Trophoblast cell (in vitro differentiated cells and primary cell): Measurements from ENCODE around the gene SFXN4.

Experiments
- DNase-seq, 2 donors: peaks; one replicate each; pipeline ENCODE4 v3.0.0-alpha.2; 2016
- H2AFZ ChIP-seq: 2 replicates; pipeline ENCODE4 v1.6.1; 2013; ENCODE audit warnings: low read length, moderate library complexity, mild to moderate bottlenecking; ENCODE audit not compliant: insufficient read depth, poor library complexity
- H2AK5ac ChIP-seq: 2 replicates; pipeline ENCODE4 v1.6.1; 2013; ENCODE audit warnings: mild to moderate bottlenecking, low read length
- H2BK120ac ChIP-seq: 2 replicates; pipeline ENCODE4 v1.6.1; 2013; ENCODE audit warnings: low read length, mild to moderate bottlenecking, moderate library complexity; ENCODE audit not compliant: insufficient read depth, poor library complexity
- H2BK12ac ChIP-seq: 2 replicates; pipeline ENCODE4 v1.6.1; 2013; ENCODE audit warnings: mild to moderate bottlenecking, low read length, moderate library complexity
- H2BK5ac ChIP-seq: 2 replicates; pipeline ENCODE4 v1.6.1; 2013; ENCODE audit warnings: low read length, low read depth, moderate library complexity, mild to moderate bottlenecking; ENCODE audit not compliant: poor library complexity
- H3K14ac ChIP-seq: 2 replicates; pipeline ENCODE4 v1.6.1; 2013; ENCODE audit warnings: mild to moderate bottlenecking, low read length
- H3K18ac ChIP-seq: 2 replicates; pipeline ENCODE4 v1.6.1; 2013; ENCODE audit warnings: mild to moderate bottlenecking, low read length
- H3K23ac ChIP-seq: 2 replicates; pipeline ENCODE4 v1.6.1; 2013; ENCODE audit warnings: low read length
- H3K27ac ChIP-seq: 2 replicates; pipeline ENCODE4 v1.5.1; 2013; ENCODE audit warnings: low read depth, mild to moderate bottlenecking, inconsistent platforms, low read length, moderate library complexity
- H3K27me3 ChIP-seq: 2 replicates; pipeline ENCODE4 v1.6.1; 2013; ENCODE audit warnings: inconsistent platforms, mild to moderate bottlenecking, low read length, moderate library complexity; ENCODE audit not compliant: insufficient read depth
- H3K36me3 ChIP-seq, 2 experiments: 1 replicate in 1 of 2; 2 replicates in 1 of 2; pipeline ENCODE4 v1.6.1; 2013; ENCODE audit warnings: low read length in 2 of 2, mild to moderate bottlenecking in 2 of 2, moderate library complexity in 1 of 2; ENCODE audit not compliant: insufficient read depth in 2 of 2, control insufficient read depth in 1 of 2
- H3K4ac ChIP-seq: 2 replicates; pipeline ENCODE4 v1.6.1; 2013; ENCODE audit warnings: low read depth, mild to moderate bottlenecking, low read length, moderate library complexity
- H3K4me1 ChIP-seq, 2 experiments: 1 replicate in 1 of 2; 2 replicates in 1 of 2; pipeline ENCODE4 v1.6.1; 2013; ENCODE audit warnings: low read length in 2 of 2, mild to moderate bottlenecking in 2 of 2, moderate library complexity in 1 of 2; ENCODE audit not compliant: insufficient read depth in 2 of 2, control insufficient read depth in 1 of 2
- H3K4me2 ChIP-seq: 2 replicates; pipeline ENCODE4 v1.6.1; 2013; ENCODE audit warnings: inconsistent platforms, mild to moderate bottlenecking, low read length, moderate library complexity
- H3K4me3 ChIP-seq: 2 replicates; pipeline ENCODE4 v1.5.1; 2013; ENCODE audit warnings: mild to moderate bottlenecking, low read depth, low read length, inconsistent platforms
- H3K79me1 ChIP-seq: one replicate; pipeline ENCODE4 v1.6.1; 2013; ENCODE audit warnings: low read length
- H3K79me2 ChIP-seq: 2 replicates; pipeline ENCODE4 v1.6.1; 2013; ENCODE audit warnings: low read length, mild to moderate bottlenecking; ENCODE audit not compliant: control insufficient read depth, insufficient read depth, poor library complexity
- H3K9ac ChIP-seq: 2 replicates; pipeline ENCODE4 v1.6.1; 2013; ENCODE audit warnings: mild to moderate bottlenecking, low read length
- H3K9me3 ChIP-seq: 2 replicates; pipeline ENCODE4 v1.6.1; 2013; ENCODE audit warnings: low read depth, mild to moderate bottlenecking, control low read depth, inconsistent platforms, low read length; ENCODE audit not compliant: insufficient read depth
- H4K12ac ChIP-seq: 2 replicates; pipeline ENCODE4 v1.6.1; 2013; ENCODE audit warnings: low read depth, mild to moderate bottlenecking, low read length, moderate library complexity
- H4K8ac ChIP-seq: 2 replicates; pipeline ENCODE4 v1.6.1; 2013; ENCODE audit warnings: low read depth, mild to moderate bottlenecking, low read length, moderate library complexity
- H4K91ac ChIP-seq: one replicate; pipeline ENCODE4 v1.6.1; 2013; ENCODE audit warnings: low read depth, mild to moderate bottlenecking, low read length, moderate library complexity
- WGBS: extraction: QIAGEN DNeasy Blood & Tissue Kit; methylation state at CpG from one replicate; pipeline ENCODE4 v1.1.7; 2013; ENCODE audit warnings: missing lambda C conversion rate; ENCODE audit not compliant: insufficient read length, insufficient coverage; ENCODE audit errors: extremely low coverage; 5-methylcytosine and 5-hydroxymethylcytosine counted together

The SFXN4 gene

GRCh38 chr10:119118231-119118630 lies 47.3 kb downstream of the SFXN4 start:
- DNase-seq = no peak
- no peak overlapping the region for H3K4me2 ChIP-seq
- no peak overlapping the region for H2AFZ ChIP-seq
- H3K36me3 ChIP-seq = peaks cover 39 to 49% of the 10 kb centered on the region in 2 experiments
- H3K18ac ChIP-seq = no peak overlapping the region
- H4K12ac ChIP-seq = no peak overlapping the region
- H2BK5ac ChIP-seq = no peak overlapping the region
- H3K27ac ChIP-seq = no peak overlapping the region
- no peak overlapping the region for H3K4ac ChIP-seq
- no peak overlapping the region for H3K9ac ChIP-seq
- no peaks in the 10 kb centered on the region for H3K27me3 ChIP-seq
- H3K4me1 ChIP-seq = peaks cover 5% of the 10 kb centered on the region in 2 experiments
- WGBS = no CpG with 5 or more reads among the region's 5 CpGs
- H2BK120ac ChIP-seq = no peak overlapping the region
- H3K79me2 ChIP-seq = no peaks in the 10 kb centered on the region
- H3K79me1 ChIP-seq = peaks cover 5% of the 10 kb centered on the region
- H2BK12ac ChIP-seq = no peak overlapping the region
- H4K8ac ChIP-seq = no peak overlapping the region
- no peak overlapping the region for H3K23ac ChIP-seq
- no peak overlapping the region for H2AK5ac ChIP-seq
- H3K14ac ChIP-seq = no peak overlapping the region
- H3K4me3 ChIP-seq = no peak overlapping the region
- H4K91ac ChIP-seq = no peak overlapping the region
- no peaks in the 10 kb centered on the region for H3K9me3 ChIP-seq

GRCh38 chr10:119116326-119116951 lies 49.1 kb downstream of the SFXN4 start:
- Histone ChIP-seq H3K14ac (no peak overlapping the region), H3K27me3 (no peaks in the 10 kb centered on the region), H3K9ac (no peak overlapping the region), H3K4ac (no peak overlapping the region), H3K79me1 (peaks cover 7% of the 10 kb centered on the region), H3K18ac (no peak overlapping the region), H3K79me2 (no peaks in the 10 kb centered on the region), H3K4me2 (no peak overlapping the region), H2AK5ac (no peak overlapping the region), H3K4me3 (no peak overlapping the region), H3K23ac (no peak overlapping the region), H4K12ac (no peak overlapping the region), H2BK12ac (no peak overlapping the region), H2BK5ac (no peak overlapping the region), H4K91ac (no peak overlapping the region), H2AFZ (no peak overlapping the region), H3K4me1 (peaks cover 7 to 9% of the 10 kb centered on the region in 2 experiments), H3K36me3 (peaks cover 31 to 37% of the 10 kb centered on the region in 2 experiments), H3K9me3 (no peaks in the 10 kb centered on the region), H3K27ac (peak overlapping the region; percentile 77), H4K8ac (no peak overlapping the region), H2BK120ac (no peak overlapping the region)
- no CpG with 5 or more reads among the region's 6 CpGs for WGBS
- DNase-seq = peak in 1 of 2 donors; percentile 65

- WGBS = no CpG with 5 or more reads among the region's 9 CpGs
- Histone ChIP-seq H4K12ac (no peak overlapping the region), H2AK5ac (no peak overlapping the region), H2BK5ac (peak overlapping the region; percentile 9), H4K8ac (no peak overlapping the region), H3K14ac (no peak overlapping the region), H2BK120ac (no peak overlapping the region), H3K27me3 (no peaks in the 10 kb centered on the region), H4K91ac (peak overlapping the region; percentile 5), H3K79me2 (no peaks in the 10 kb centered on the region), H3K27ac (peak overlapping the region; percentile 64), H3K4me1 (peaks cover 7 to 9% of the 10 kb centered on the region in 2 experiments), H3K4me3 (no peak overlapping the region), H3K36me3 (peaks cover 26 to 33% of the 10 kb centered on the region in 2 experiments), H2BK12ac (no peak overlapping the region), H3K9me3 (no peaks in the 10 kb centered on the region), H3K4me2 (no peak overlapping the region), H3K4ac (no peak overlapping the region), H3K79me1 (peaks cover 7% of the 10 kb centered on the region), H3K23ac (no peak overlapping the region), H3K18ac (no peak overlapping the region), H3K9ac (no peak overlapping the region), H2AFZ (no peak overlapping the region)
- DNase-seq = no peak
Observed at GRCh38 chr10:119115926-119116325, 49.6 kb downstream of the SFXN4 start.

- no peaks in the 10 kb centered on the region for H3K27me3 ChIP-seq
- H4K91ac ChIP-seq = no peak overlapping the region
- no peak overlapping the region for H2AK5ac ChIP-seq
- H3K23ac ChIP-seq = no peak overlapping the region
- peak overlapping the region; percentile 52 for H3K27ac ChIP-seq
- no peak overlapping the region for H2BK120ac ChIP-seq
- H2AFZ ChIP-seq = no peak overlapping the region
- peak; percentile 85 to 94 for DNase-seq
- H3K4me2 ChIP-seq = no peak overlapping the region
- no peaks in the 10 kb centered on the region for H3K9me3 ChIP-seq
- H2BK5ac ChIP-seq = no peak overlapping the region
- no peak overlapping the region for H3K4ac ChIP-seq
- no peak overlapping the region for H3K18ac ChIP-seq
- peaks cover 26 to 32% of the 10 kb centered on the region in 2 experiments for H3K36me3 ChIP-seq
- H4K8ac ChIP-seq = no peak overlapping the region
- H3K79me1 ChIP-seq = peaks cover 7% of the 10 kb centered on the region
- no peak overlapping the region for H4K12ac ChIP-seq
- H3K4me3 ChIP-seq = no peak overlapping the region
- peaks cover 7 to 9% of the 10 kb centered on the region in 2 experiments for H3K4me1 ChIP-seq
- no CpG with 5 or more reads among the region's 11 CpGs for WGBS
- H2BK12ac ChIP-seq = no peak overlapping the region
- no peak overlapping the region for H3K14ac ChIP-seq
- H3K79me2 ChIP-seq = no peaks in the 10 kb centered on the region
- H3K9ac ChIP-seq = no peak overlapping the region
Observed at GRCh38 chr10:119113751-119114732, 51.5 kb downstream of the SFXN4 start.
